LHCN-M2 (cell line): Measurements from ENCODE around the gene ART1. TPM values are rescaled to one million over a fixed set of nuclear protein-coding genes. Genes with fewer than 3 reads are reported as not detected.
"Not testable (repeated sequence)": the region's sequence is repeated elsewhere in the genome, so short reads cannot be mapped to it uniquely, and the experiment has no call there.

Source experiments
- DNase-seq: peaks from one replicate; pipeline ENCODE4 v3.0.0-alpha.2; 2012; ENCODE audit warnings: low read depth
- polyA plus RNA-seq: library from polyadenylated mRNA; unstranded; fragments of >200 nt; gene quantifications from one replicate; pipeline ENCODE4 v1.2.1, GENCODE V29; 2012; ENCODE audit warnings: missing spikeins
- total RNA-seq: library from RNA; depleted of rRNA; stranded (reverse); fragments of >200 nt; gene quantifications from 2 replicates; pipeline ENCODE4 v1.2.3, GENCODE V29; 2014; rRNA removed

ART1 gene, protein sequence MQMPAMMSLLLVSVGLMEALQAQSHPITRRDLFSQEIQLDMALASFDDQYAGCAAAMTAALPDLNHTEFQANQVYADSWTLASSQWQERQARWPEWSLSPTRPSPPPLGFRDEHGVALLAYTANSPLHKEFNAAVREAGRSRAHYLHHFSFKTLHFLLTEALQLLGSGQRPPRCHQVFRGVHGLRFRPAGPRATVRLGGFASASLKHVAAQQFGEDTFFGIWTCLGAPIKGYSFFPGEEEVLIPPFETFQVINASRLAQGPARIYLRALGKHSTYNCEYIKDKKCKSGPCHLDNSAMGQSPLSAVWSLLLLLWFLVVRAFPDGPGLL
- not detected in 2 replicates for total RNA-seq
- polyA plus RNA-seq, result not detected

- DNase-seq, result peak; percentile 53
Measured at GRCh38 chr11:3644817-3645235, at the start of gene ART1. Gene ART1 (plus strand): TSS chr11:3645128. CDS start chr11:3659214, 14,086 bp downstream.

DNA sequence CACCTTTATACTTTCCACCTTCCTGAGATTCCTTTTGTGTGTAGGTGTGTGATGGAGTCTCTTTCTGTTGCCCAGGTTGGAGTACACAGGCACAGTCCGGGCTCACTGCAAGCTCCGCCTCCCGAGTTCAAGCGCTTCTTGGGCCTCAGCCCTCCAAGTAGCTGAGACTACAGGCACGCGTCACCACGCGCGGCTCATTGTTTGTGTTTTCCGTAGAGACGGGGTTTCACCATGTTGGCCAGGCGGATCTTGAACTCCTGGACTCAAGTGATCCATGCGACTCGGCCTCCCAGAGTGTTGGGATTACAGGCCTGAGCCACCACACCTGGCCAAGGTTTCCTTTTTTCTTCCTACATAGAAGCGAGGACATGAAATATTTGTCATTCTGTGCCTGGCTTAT is 47.2 kb upstream of the ART1 start:
- not testable (repeated sequence) for DNase-seq

GRCh38 chr11:3600201-3600600 is 44.7 kb upstream of the ART1 start:
- not testable (repeated sequence) for DNase-seq

DNA sequence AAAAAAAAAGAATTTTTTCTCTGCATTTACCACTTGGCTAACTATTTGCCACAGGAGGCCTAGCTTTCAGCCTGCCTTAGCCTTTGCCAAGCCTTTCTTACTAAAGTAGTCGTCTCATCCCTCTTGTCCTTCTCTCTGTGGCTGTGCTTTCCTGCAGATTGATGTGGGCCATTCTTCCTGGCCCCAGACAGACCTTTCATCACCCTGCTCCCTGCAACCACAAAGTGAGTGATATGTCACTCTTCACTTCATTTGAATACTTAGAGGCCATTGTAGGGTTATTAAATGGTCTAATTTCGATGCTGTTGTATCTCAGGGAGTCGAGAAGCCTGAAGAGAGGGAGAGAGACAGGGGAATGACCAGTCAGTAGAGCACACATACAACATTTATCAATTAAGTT is 40.8 kb upstream of the ART1 start:
- no peak for DNase-seq

DNA sequence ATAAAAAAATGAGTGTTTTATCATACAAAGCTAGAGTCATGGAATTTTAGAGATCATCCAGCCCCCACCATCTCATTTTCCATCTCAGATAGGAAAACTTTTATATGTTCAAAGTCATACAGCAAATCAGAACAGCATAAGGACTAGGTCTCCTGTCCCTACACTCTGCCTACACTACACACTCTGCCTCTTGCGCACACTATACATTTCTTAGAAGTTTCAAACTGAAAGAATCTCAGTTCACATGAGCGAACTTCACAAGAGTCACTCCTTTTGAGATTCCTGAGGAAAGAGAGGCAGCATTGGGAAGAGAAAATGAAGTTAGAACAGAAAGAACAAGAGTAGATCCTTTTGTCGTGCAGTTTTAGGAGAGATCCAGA is 39.7 kb upstream of the ART1 start:
- no peak for DNase-seq

- no peak for DNase-seq
Measured at GRCh38 chr11:3605771-3606203, 39.1 kb upstream of the ART1 start.

DNA sequence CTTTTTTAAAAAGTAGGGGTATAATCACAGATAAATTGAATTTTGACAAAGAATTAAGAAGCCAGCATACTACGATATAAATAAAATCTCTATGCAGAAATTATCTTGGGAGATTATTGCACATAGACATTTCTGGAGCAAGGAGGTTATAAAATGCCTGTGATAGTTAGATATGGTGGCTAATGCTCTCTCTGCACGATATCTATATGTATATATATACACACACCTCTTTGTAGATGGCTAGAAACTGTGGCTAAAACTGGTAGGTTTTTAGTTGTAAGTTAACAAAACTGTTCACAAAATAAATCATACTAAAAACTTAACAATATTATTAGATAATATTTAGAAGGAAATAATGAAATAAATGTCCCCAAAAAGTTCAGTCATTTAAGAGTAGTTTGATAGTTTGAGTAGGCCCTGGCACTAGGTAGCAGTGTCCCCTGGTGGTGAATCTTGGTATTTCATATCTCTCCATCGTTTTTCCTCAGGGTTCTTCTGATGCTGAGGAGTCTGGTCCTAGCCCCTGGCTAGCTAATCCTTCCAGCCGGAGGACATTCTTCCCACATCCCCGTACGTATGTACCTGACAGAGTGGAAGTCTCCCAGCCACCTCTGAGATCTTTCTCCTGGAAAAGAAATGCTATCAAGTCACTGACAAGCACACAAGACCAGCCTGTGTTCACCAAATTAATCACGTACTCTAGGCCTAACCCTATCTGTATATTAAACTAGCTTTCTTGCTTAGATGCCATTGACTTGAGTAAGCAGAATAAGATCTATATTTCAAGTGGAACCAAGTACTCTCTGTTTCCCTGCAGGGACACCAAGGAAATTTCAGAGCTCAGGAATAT is 35.3 kb upstream of the ART1 start:
- DNase-seq, result peak; percentile 25

DNA sequence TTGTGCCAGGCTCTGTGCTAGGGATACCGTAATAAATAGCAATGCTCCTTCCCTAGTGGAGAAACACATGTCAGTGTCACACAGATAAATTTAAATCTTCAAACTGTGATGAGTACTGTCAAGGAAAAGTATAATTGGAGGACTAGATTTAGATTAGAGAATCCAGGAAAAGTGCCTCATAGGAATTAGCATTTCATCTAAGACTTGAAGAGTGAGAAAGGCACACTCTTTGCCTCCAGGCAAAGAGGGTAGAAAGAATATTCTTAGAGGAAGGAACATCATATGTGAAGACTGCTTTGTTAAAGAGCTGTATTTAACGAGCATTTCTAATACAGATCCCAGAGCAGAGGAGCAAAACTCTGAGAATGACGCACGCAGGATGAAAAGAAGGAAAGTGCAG is 34.1 kb upstream of the ART1 start:
- DNase-seq, result no peak

DNA sequence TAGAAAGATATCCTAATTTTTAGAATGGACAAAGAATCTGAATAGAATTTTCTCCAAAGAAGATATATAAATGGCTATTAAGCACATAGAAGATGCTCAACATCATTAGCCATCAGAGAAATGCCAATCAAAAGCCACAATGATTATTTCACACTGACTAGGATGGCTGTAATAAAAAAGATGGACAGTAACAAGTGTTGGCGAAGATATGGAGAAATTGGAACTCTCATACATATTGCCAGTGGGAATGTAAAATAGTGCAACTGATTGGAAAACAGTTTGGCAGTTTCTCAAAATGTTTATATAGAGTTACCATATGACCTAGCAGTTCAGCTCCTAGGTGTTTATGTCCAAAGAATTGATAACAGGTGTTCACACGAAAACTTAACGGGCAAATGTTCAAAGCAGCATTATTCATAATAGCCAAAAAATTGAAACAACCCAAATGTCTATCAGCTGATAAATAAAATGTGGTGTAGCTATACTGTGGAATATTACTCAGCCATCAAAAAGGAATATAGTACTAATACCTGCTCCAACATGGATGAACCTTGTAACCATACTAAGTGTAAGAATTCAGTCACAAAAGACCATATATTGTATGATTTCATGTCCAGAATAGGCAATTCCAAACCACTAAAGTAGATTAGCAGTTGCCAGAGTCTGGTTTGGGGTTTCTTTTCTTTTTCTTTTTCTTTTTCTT is 32.8 kb upstream of the ART1 start:
- no peak for DNase-seq

DNA sequence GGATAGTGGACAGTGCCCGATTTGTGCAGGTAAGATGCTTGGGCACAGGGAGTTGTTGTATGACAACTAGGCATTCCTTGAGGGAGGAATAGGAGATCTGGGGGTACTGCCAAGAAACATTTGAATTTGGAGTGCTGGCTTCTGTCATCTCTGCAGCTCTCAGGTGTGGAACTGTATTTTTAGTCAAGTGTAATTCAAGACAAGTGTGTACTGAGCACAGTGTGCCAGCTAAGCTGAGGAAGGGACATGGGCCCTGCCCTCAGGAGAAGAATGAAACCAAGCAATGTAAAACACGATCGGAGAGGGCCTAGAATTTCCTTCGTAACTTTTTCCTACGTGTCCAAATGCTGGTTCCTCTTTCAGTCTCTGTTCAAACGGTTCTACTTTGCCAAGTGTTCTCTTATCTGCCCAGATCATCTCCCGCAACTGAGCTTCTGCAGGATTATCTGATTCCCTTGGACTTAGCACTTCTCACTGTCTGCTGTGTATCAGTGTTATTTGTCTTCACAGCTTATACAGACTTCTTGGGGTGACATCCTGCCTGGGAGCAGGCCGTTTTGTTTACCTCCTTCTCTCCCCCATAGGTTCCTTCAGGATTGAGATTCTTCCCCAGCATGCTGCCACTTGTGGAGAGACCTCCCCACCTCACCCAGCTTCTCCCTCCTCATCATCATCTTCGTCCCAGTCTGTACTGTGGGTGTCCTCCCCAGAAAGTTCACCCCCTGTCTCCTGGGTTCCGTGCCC is 30.8 kb upstream of the ART1 start:
- no peak for DNase-seq

DNA sequence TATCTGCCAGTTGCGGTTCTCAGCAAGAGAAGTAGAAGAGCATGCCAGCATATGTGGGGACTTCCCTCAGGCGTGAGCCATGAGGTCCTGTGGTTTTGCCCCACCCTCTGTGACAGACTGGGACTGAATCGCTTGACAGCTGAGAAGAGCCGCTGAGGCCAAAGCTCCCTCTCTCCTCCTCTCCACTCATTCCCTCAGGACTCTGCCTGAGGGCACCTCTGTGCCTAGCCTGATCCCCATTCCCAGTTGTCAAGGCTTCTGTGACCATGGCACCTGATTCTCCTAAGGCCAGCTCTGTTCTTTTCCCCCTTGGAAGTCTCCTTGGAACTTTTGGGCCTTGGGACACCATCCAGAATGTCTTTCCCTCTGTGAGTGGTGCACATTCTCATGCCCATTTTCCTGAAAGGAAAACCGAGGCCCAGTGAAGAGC is 30.2 kb upstream of the ART1 start:
- peak; percentile 58 for DNase-seq

DNA sequence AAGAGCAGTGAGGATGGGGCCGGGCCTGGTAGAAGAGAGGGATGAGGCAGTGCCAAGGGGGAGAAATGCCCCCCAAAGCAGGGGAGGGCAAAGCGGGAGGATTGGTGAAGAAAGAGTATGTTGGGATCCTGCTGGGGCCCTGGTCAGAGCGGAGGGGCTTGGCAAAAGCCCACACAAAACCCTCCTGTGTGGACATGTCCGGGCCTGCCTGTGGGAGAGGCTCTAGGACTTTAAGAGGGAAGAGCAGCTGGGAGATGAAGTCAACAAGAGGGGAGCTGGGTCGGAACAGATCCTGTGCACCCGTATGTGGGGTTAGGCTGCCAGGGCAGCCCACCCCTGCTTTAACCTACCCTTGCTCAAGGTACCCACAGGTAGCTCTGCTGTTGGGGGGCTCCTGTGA is 28.9 kb upstream of the ART1 start:
- peak; percentile 17 for DNase-seq

DNA sequence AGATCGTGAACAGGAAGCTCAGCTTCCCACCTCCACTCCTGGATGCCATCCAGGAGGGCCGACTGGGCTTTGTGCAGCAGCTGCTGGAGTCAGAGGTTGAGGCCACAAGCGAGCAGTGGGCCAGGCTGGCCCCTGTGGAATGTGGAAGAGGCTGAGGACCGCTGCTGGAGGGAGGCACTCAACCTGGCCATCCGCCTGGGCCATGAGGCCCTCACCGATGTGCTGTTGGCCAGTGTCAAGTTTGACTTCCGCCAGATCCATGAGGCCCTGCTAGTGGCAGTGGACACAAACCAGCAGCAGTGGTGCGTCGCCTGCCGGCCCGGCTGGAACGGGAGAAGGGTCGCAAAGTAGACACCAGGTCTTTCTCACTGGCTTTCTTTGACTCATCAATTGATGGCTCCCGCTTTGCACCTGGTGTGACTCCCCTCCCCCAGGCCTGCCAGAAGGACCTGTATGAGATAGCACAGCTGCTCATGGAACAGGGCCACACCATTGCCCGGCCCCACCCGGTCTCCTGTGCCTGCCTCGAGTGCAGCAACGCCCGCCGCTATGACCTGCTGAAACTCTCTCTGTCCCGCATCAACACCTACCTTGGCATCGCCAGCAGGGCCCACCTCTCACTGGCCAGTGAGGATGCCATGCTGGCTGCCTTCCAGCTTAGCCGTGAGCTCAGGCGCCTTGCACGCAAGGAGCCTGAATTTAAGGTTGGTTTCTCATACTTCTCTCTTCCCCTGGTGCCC is 28.0 kb upstream of the ART1 start:
- peak; percentile 44 for DNase-seq

DNA sequence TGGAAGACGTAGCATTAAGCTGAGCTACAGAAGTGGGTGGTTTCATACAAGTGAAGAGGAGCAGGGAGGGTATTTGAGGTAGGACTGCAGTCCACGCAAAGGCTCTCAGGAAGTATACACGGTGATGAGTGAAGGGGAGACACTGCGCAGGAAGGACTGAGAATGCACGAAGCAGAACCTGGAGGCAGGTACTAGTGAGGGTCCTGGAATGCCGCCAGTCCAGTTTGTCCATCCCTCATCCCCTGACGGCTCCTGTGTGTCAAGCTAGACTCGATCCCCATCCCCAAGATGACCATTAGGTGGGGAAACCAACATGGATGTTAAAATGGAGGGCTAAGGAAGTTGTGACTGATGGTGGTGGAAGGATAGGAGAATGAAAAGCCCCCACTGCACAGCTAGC is 26.9 kb upstream of the ART1 start:
- no peak for DNase-seq

- no peak for DNase-seq
Measured at GRCh38 chr11:3622521-3622920, 22.4 kb upstream of the ART1 start.

DNA sequence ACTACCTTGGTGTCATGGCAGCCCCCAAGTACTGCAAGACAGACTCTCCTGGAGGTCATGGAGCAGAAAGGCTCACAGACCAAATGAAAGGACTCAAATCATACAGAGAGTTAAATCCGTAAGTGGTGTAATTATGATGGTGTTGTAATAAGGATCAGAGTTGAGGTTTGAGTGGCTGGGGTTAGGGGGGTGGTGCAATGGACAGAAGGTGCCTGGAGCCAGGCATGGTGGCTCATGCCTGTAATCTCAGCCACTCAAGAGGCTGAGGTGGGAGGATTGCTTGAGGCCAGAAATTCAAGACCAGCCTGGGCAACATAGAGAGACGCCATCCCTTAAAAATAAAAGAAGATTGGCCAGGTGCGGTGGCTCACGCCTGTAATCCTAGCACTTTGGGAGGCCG is 21.8 kb upstream of the ART1 start:
- no peak for DNase-seq

DNA sequence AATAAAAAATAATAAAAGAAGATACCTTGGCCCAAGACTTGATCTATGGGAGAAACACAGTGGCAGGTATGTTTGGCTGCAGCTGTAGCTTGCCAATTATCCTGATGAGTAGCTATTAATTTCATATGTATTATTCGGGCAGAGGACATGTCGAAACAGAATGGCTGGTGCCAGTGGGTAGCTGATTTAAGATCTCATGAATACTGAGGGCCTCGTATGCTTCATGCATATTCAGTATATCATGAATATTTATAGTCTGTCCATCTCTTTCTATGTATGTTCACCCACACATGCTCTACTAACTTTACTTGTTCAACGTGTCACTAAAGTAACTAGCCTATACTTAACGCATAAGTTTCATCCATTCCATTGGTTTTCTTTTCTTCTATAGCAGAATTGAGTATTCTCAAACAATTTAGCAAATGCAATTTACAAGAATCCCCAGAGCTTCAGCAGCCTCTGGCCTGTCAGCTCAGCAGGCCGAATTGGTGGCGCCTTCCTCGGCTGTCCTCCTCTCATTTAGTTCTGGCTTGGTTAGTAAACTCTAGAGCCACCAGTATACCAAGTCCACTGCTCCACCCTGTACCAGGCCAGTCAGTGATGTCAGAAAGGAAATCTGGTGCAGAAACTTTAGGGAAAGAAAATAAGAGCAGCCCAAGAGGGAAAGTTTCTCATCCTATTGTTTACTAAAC is 21.0 kb upstream of the ART1 start:
- DNase-seq, result no peak

DNA sequence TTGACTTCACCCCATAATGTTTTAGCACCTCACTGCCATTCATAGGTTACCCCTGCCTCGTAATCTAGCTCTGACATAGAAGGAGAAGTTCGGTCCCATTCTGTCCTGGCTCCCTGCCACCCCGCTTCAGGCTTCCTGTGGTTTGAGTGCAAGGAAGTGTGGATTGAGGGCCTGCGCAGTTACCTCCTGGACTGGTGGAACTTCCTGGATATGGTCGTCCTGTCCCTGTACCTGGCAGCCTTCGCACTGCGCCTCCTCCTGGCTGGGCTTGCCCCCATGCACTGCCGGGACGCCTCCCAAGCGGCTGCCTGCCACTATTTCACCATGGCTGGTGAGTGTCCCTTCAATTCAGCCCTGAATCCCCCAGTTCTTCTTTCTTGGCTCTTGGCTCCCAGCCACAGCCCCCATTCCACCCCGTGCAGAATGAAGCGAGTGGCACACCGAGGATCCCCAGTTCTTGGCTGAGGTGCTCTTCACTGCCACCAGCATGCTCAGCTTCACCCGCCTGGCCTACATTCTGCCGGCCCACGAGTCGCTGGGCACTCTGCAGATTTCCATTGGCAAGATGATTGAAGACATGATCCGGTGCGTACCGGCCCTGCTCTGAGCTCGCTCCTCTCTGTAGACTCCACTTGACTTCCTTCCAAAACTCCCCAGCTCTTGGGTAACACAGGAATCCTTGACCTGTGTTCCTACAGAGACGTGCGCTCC is 18.5 kb upstream of the ART1 start:
- no peak for DNase-seq

DNA sequence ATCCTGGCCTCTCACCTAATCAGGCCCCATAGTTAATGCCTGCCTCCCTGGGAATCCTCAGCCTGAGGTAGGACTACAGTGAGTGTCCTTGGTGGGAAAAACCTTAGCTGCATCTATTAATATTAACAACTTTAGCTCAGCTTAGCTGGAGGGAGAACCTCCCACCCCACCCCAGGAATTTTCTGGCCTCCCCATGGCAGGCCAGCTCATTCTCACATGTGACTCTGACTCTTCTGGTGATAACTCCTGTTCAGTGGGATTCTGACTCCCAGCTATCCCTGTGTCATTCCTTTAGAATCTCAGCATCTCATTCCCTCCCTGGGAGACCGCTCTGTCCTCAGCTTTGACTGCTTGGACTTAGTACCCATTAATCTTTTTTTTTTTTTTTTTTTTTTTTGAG is 17.6 kb upstream of the ART1 start:
- peak; percentile 77 for DNase-seq
